Fibroblast of lung (primary cell): Measurements from ENCODE around the gene ANKS4B.

Experiments used
- CTCF ChIP-seq, 2 donors: IDR thresholded peaks in 1 of 2; conservative IDR thresholded peaks in 1 of 2; 1 replicate in 1 of 2; 2 replicates in 1 of 2; pipeline ENCODE4 v1.5.1; 2011 to 2012; ENCODE audit warnings: low read length in 2 of 2, control low read depth in 1 of 2, inconsistent platforms in 1 of 2, low read depth in 1 of 2, mild to moderate bottlenecking in 1 of 2
- EZH2 ChIP-seq: IDR thresholded peaks from 2 replicates; pipeline ENCODE4 v1.5.1; 2012; ENCODE audit warnings: low read length, control low read depth, mild to moderate bottlenecking; ENCODE audit errors: missing control alignments

- TF ChIP-seq CTCF (conservative IDR thresholded peaks at IDR 0.05 in 1 of 2, IDR thresholded peaks at IDR 0.05 in 1 of 2; ENCODE audit: low read depth in 1 of 2, low read length in 2 of 2): no peak
- no peak for TF ChIP-seq EZH2
These were observed 24.9 kb upstream of the ANKS4B start for GRCh38 chr16:21208446-21209230.
